Activated T-cell treated with anti-CD3 and anti-CD28 coated beads for 48 hours (primary cell): Measurements from ENCODE around the gene NPW.
"Not testable (repeated sequence)": the region's sequence is repeated elsewhere in the genome, so short reads cannot be mapped to it uniquely, and the experiment has no call there.

Experiments
- DNase-seq: peaks from one replicate; pipeline ENCODE4 v3.0.0-alpha.2; 2020; ENCODE audit warnings: low read depth

The NPW gene

GRCh38 chr16:2023092-2024031 lies 3.8 kb downstream of the NPW start:
- DNase-seq = peak; percentile 96

- DNase-seq = no peak
Observed at GRCh38 chr16:2024032-2024420, 4.4 kb downstream of the NPW start.

- no peak for DNase-seq
Observed at GRCh38 chr16:2025251-2025650, 5.7 kb downstream of the NPW start.

- no peak for DNase-seq
Observed at GRCh38 chr16:2025878-2026460, 6.4 kb downstream of the NPW start.

- no peak for DNase-seq
Observed at GRCh38 chr16:2026461-2027023, 7.0 kb downstream of the NPW start, which contains the start of gene NHERF2. Gene NHERF2, plus strand, starts transcription at chr16:2026902. Its CDS starts 104 bp downstream, at chr16:2027006.

GRCh38 chr16:2027024-2028010 lies 7.7 kb downstream of the NPW start:
- DNase-seq = no peak

GRCh38 chr16:2028146-2028545 lies 8.6 kb downstream of the NPW start:
- DNase-seq = no peak

- DNase-seq = no peak
Observed at GRCh38 chr16:2028620-2029220, 9.1 kb downstream of the NPW start.

- no peak for DNase-seq
Observed at GRCh38 chr16:2029350-2029749, 9.8 kb downstream of the NPW start.

- DNase-seq = no peak
Observed at GRCh38 chr16:2030036-2030435, 10.5 kb downstream of the NPW start.

GRCh38 chr16:2031081-2031577 lies 11.5 kb downstream of the NPW start:
- no peak for DNase-seq

- DNase-seq = no peak
Observed at GRCh38 chr16:2032285-2033056, 12.9 kb downstream of the NPW start.

GRCh38 chr16:2033057-2033908 lies 13.7 kb downstream of the NPW start:
- no peak for DNase-seq

- not testable (repeated sequence) for DNase-seq
Observed at GRCh38 chr16:2033909-2034695, 14.5 kb downstream of the NPW start.

- DNase-seq = no peak
Observed at GRCh38 chr16:2034696-2035430, 15.3 kb downstream of the NPW start.

GRCh38 chr16:2035431-2036199 lies 16.0 kb downstream of the NPW start:
- DNase-seq = no peak
